Vagina (tissue), 2 donors: ENCODE data around the gene LTK.

Source experiments
- CTCF ChIP-seq, 3 experiments: fragments of 450-650 bp in 2 of 3; fragments of 200-600 bp in 1 of 3; sonication (generic) in 1 of 3; IDR thresholded peaks; one replicate each; pipeline ENCODE4 v1.5.1; 2017 to 2019; ENCODE audit warnings: antibody characterized with exemption in 3 of 3, mild to moderate bottlenecking in 2 of 3, moderate library complexity in 2 of 3
- POLR2A ChIP-seq, 2 donors: fragments of 450-650 bp; IDR thresholded peaks; one replicate each; pipeline ENCODE4 v1.6.1; 2017; ENCODE audit warnings: antibody characterized with exemption in 2 of 2, mild to moderate bottlenecking in 2 of 2, moderate library complexity in 2 of 2

GRCh38 chr15:41511331-41511898, 2.2 kb downstream of the LTK start:
- TF ChIP-seq POLR2A (IDR thresholded peaks at IDR 0.05) (no peak), CTCF (IDR thresholded peaks at IDR 0.05) (no peak)
